Rectal smooth muscle tissue (tissue), 1 donor: ENCODE results near the gene ATP6V0D1.
A peak's percentile ranks its signal among the peaks of the same experiment; 100 is the strongest.
"Not testable (repeated sequence)": the region's sequence is repeated elsewhere in the genome, so short reads cannot be mapped to it uniquely, and the experiment has no call there.

Experiments used
- H3K27ac ChIP-seq: one replicate; pipeline ENCODE4 v1.7.0; 2013; ENCODE audit warnings: low read depth, low read length, inconsistent platforms
- H3K27me3 ChIP-seq: one replicate; pipeline ENCODE4 v1.7.0; 2013; ENCODE audit warnings: low read length; ENCODE audit not compliant: control insufficient read depth, insufficient read depth
- H3K36me3 ChIP-seq: one replicate; pipeline ENCODE4 v1.7.0; 2013; ENCODE audit warnings: low read length; ENCODE audit not compliant: control insufficient read depth, insufficient read depth
- H3K4me1 ChIP-seq: one replicate; pipeline ENCODE4 v1.7.0; 2013; ENCODE audit warnings: low read length; ENCODE audit not compliant: control insufficient read depth, insufficient read depth
- H3K4me3 ChIP-seq: one replicate; pipeline ENCODE4 v1.7.0; 2013; ENCODE audit warnings: low read length
- H3K9ac ChIP-seq: one replicate; pipeline ENCODE4 v1.7.0; 2013; ENCODE audit warnings: low read length

ATP6V0D1 gene

GRCh38 chr16:67517661-67518423, 36.9 kb upstream of the ATP6V0D1 start:
- Histone ChIP-seq H3K4me1 (peaks cover 4% of the 10 kb centered on the region), H3K27me3 (no peaks in the 10 kb centered on the region), H3K36me3 (no peaks in the 10 kb centered on the region), H3K9ac (no peak overlapping the region), H3K4me3 (peak overlapping the region; percentile 26), H3K27ac (peak overlapping the region; percentile 14)

DNA sequence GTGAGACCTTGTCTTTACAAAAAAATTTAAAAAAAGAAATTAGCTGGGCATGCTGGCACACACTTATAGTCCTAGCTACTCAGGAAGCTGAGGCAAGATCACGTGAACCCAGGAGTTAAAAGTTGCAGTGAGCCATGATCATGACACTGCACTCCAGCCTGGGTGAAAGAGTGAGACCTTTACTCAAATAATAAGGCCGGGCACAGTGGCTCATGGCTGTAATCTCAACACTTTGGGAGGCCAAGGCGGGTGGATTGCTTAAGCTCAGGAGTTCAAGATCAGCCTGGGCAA, 36.1 kb upstream of the ATP6V0D1 start:
- Histone ChIP-seq H3K4me1 (peaks cover 4% of the 10 kb centered on the region), H3K4me3 (no peak overlapping the region), H3K36me3 (no peaks in the 10 kb centered on the region), H3K27ac (peak overlapping the region; percentile 73), H3K27me3 (no peaks in the 10 kb centered on the region), H3K9ac (no peak overlapping the region)

- Histone ChIP-seq H3K36me3 (no peaks in the 10 kb centered on the region), H3K4me3 (no peak overlapping the region), H3K9ac (no peak overlapping the region), H3K27me3 (no peaks in the 10 kb centered on the region), H3K4me1 (peaks cover 4% of the 10 kb centered on the region), H3K27ac (peak overlapping the region; percentile 73)
These were observed 35.6 kb upstream of the ATP6V0D1 start for GRCh38 chr16:67516296-67517154.

- no peak overlapping the region for H3K27ac ChIP-seq
- H3K27me3 ChIP-seq = no peaks in the 10 kb centered on the region
- H3K9ac ChIP-seq = no peak overlapping the region
- no peak overlapping the region for H3K4me3 ChIP-seq
- no peaks in the 10 kb centered on the region for H3K36me3 ChIP-seq
- H3K4me1 ChIP-seq = peaks cover 4% of the 10 kb centered on the region
These were observed 33.4 kb upstream of the ATP6V0D1 start for GRCh38 chr16:67514382-67514828.

DNA sequence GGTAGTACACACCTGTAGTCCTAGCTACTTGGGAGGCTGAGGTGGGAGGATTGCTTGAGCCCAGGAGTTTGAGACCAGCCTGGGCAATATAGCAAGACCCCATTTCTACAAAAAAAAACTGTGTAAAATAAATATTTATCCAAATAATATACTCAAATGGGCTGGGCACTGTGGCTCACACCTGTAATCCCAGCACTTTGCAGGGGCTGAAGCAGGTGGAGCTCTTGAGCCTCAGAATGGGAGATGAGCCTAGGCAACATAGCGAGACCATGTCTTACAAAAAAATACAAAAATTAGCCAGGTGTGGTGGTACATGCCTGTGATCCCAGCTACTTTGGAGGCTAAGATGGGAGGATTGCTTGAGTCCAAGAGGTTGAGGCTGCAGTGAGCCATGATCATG, 32.9 kb upstream of the ATP6V0D1 start:
- not testable (repeated sequence) for H3K4me1 ChIP-seq, H3K27ac ChIP-seq, H3K9ac ChIP-seq, H3K4me3 ChIP-seq, H3K36me3 ChIP-seq, H3K27me3 ChIP-seq

- H3K9ac ChIP-seq = no peak overlapping the region
- no peaks in the 10 kb centered on the region for H3K4me1 ChIP-seq
- no peaks in the 10 kb centered on the region for H3K36me3 ChIP-seq
- H3K27ac ChIP-seq = no peak overlapping the region
- no peak overlapping the region for H3K4me3 ChIP-seq
- no peaks in the 10 kb centered on the region for H3K27me3 ChIP-seq
These were observed 28.1 kb upstream of the ATP6V0D1 start for GRCh38 chr16:67509016-67509415.

GRCh38 chr16:67506468-67506867, 25.5 kb upstream of the ATP6V0D1 start:
- Histone ChIP-seq H3K4me1 (no peaks in the 10 kb centered on the region), H3K27me3 (no peaks in the 10 kb centered on the region), H3K4me3 (no peak overlapping the region), H3K27ac (no peak overlapping the region), H3K36me3 (no peaks in the 10 kb centered on the region), H3K9ac (no peak overlapping the region)

GRCh38 chr16:67504031-67505021, 23.4 kb upstream of the ATP6V0D1 start:
- Histone ChIP-seq H3K9ac (no peak overlapping the region), H3K27ac (no peak overlapping the region), H3K4me1 (no peaks in the 10 kb centered on the region), H3K4me3 (no peak overlapping the region), H3K27me3 (no peaks in the 10 kb centered on the region), H3K36me3 (no peaks in the 10 kb centered on the region)

DNA sequence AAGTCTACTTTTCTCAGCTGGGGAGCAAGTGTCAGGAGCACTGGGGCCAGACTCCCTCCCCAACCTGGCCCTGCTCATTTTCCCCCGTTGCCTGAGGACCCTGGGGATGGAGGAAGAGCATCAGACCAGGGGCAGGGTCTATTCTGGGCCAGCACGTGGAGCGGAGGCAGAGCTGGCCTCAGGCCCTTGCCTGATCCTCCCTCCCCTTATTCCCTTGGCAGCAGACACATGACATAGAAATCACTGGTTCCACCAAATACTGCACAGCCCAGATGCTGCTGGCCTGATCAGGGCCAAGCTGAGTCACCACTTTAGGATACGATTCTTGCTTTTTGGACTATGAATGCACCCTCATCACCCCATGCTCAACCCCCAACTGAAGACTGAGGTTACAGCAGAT, 18.1 kb upstream of the ATP6V0D1 start:
- Histone ChIP-seq H3K4me3 (no peak overlapping the region), H3K27me3 (no peaks in the 10 kb centered on the region), H3K36me3 (no peaks in the 10 kb centered on the region), H3K27ac (no peak overlapping the region), H3K9ac (no peak overlapping the region), H3K4me1 (no peaks in the 10 kb centered on the region)

GRCh38 chr16:67490335-67491096, 9.6 kb upstream of the ATP6V0D1 start:
- H3K4me3 ChIP-seq = no peak overlapping the region
- H3K36me3 ChIP-seq = no peaks in the 10 kb centered on the region
- no peak overlapping the region for H3K9ac ChIP-seq
- H3K4me1 ChIP-seq = peaks cover 20% of the 10 kb centered on the region
- H3K27me3 ChIP-seq = no peaks in the 10 kb centered on the region
- peak overlapping the region; percentile 89 for H3K27ac ChIP-seq

GRCh38 chr16:67489401-67490083, 8.6 kb upstream of the ATP6V0D1 start:
- peaks cover 20% of the 10 kb centered on the region for H3K4me1 ChIP-seq
- H3K27me3 ChIP-seq = no peaks in the 10 kb centered on the region
- H3K27ac ChIP-seq = peak overlapping the region; percentile 89
- no peak overlapping the region for H3K4me3 ChIP-seq
- no peaks in the 10 kb centered on the region for H3K36me3 ChIP-seq
- no peak overlapping the region for H3K9ac ChIP-seq
